SJCRH30 (cell line): Measurements from ENCODE around the gene MAPK1IP1L. TPM values are rescaled to one million over a fixed set of nuclear protein-coding genes. Genes with fewer than 3 reads are reported as not detected.

ENCODE experiments used
- DNase-seq, 2 experiments: peaks; one replicate each; pipeline ENCODE4 v3.0.0-alpha.2; 2015 to 2020
- H3K27ac ChIP-seq: fragments of 250-450 bp; sonication (Bioruptor Pico); 2 replicates; pipeline ENCODE4 v1.5.1; 2020; ENCODE audit warnings: mild to moderate bottlenecking, moderate library complexity
- H3K27me3 ChIP-seq: fragments of 250-450 bp; sonication (Bioruptor Pico); 2 replicates; pipeline ENCODE4 v1.5.1; 2020; ENCODE audit warnings: mild to moderate bottlenecking, moderate library complexity
- H3K36me3 ChIP-seq: fragments of 250-450 bp; sonication (Bioruptor Pico); 2 replicates; pipeline ENCODE4 v1.5.1; 2020; ENCODE audit warnings: mild to moderate bottlenecking, moderate library complexity
- H3K4me1 ChIP-seq: fragments of 250-450 bp; sonication (Bioruptor Pico); 2 replicates; pipeline ENCODE4 v1.5.1; 2020; ENCODE audit warnings: mild to moderate bottlenecking, moderate library complexity
- H3K4me3 ChIP-seq: fragments of 250-450 bp; sonication (Bioruptor Pico); 2 replicates; pipeline ENCODE4 v1.5.1; 2020; ENCODE audit warnings: mild to moderate bottlenecking, moderate library complexity
- H3K9me3 ChIP-seq: fragments of 250-450 bp; sonication (Bioruptor Pico); replicated peaks from 2 replicates; pipeline ENCODE4 v1.5.1; 2020; ENCODE audit warnings: mild to moderate bottlenecking, moderate library complexity
- total RNA-seq: library from RNA; depleted of rRNA; stranded (reverse); fragments of >200 nt; shearing (Covaris generic); gene quantifications from 2 replicates; pipeline ENCODE4 v1.2.3, GENCODE V29; 2014; rRNA removed

Gene MAPK1IP1L
- total RNA-seq, 1 experiment from 2014 or later, result 76.2 TPM

- no peaks in the 10 kb centered on the region for H3K9me3 ChIP-seq
- no peak overlapping the region for H3K27ac ChIP-seq
- no peaks in the 10 kb centered on the region for H3K27me3 ChIP-seq
- no peaks in the 10 kb centered on the region for H3K36me3 ChIP-seq
- no peak overlapping the region for H3K4me3 ChIP-seq
- DNase-seq, result peak in 1 of 2 experiments; percentile 52
- H3K4me1 ChIP-seq, result peaks cover 6% of the 10 kb centered on the region; the same call in 1 of the 2 replicates
Observed at GRCh38 chr14:55116246-55117030, 65.0 kb downstream of the MAPK1IP1L start.

- Histone ChIP-seq H3K27ac (no peak overlapping the region), H3K4me1 (peaks cover 8% of the 10 kb centered on the region; the same call in 1 of the 2 replicates), H3K27me3 (no peaks in the 10 kb centered on the region), H3K4me3 (no peak overlapping the region), H3K9me3 (no peaks in the 10 kb centered on the region), H3K36me3 (no peaks in the 10 kb centered on the region)
- DNase-seq, result no peak
Observed at GRCh38 chr14:55117803-55118441, 66.5 kb downstream of the MAPK1IP1L start.

- DNase-seq, result no peak
- Histone ChIP-seq H3K4me1 (peaks cover 8% of the 10 kb centered on the region; the same call in 1 of the 2 replicates), H3K4me3 (no peak overlapping the region), H3K27me3 (no peaks in the 10 kb centered on the region), H3K27ac (no peak overlapping the region), H3K36me3 (no peaks in the 10 kb centered on the region), H3K9me3 (no peaks in the 10 kb centered on the region)
Observed at GRCh38 chr14:55118761-55119160, 67.3 kb downstream of the MAPK1IP1L start.

Other genes with a start within 250 kb of the MAPK1IP1L start
- 3.0 and 3.4 TPM in 2 replicates for gene GCH1, start 148.8 kb upstream of the MAPK1IP1L start, total RNA-seq
- 42.4 and 45.3 TPM in 2 replicates for gene WDHD1, start 24.5 kb upstream of the MAPK1IP1L start, total RNA-seq
- gene SOCS4, start 24.4 kb upstream of the MAPK1IP1L start, total RNA-seq, result 27.7 and 33.0 TPM in 2 replicates
- 1.9 and 2.0 TPM in 2 replicates for gene LGALS3, start 77.6 kb downstream of the MAPK1IP1L start, total RNA-seq
- 81.7 and 92.0 TPM in 2 replicates for gene DLGAP5, start 139.9 kb downstream of the MAPK1IP1L start, total RNA-seq
- 18.1 and 19.6 TPM in 2 replicates for gene FBXO34, start 219.8 kb downstream of the MAPK1IP1L start, total RNA-seq